ENCODE measurements around the gene GAK.

The GAK gene

DNA sequence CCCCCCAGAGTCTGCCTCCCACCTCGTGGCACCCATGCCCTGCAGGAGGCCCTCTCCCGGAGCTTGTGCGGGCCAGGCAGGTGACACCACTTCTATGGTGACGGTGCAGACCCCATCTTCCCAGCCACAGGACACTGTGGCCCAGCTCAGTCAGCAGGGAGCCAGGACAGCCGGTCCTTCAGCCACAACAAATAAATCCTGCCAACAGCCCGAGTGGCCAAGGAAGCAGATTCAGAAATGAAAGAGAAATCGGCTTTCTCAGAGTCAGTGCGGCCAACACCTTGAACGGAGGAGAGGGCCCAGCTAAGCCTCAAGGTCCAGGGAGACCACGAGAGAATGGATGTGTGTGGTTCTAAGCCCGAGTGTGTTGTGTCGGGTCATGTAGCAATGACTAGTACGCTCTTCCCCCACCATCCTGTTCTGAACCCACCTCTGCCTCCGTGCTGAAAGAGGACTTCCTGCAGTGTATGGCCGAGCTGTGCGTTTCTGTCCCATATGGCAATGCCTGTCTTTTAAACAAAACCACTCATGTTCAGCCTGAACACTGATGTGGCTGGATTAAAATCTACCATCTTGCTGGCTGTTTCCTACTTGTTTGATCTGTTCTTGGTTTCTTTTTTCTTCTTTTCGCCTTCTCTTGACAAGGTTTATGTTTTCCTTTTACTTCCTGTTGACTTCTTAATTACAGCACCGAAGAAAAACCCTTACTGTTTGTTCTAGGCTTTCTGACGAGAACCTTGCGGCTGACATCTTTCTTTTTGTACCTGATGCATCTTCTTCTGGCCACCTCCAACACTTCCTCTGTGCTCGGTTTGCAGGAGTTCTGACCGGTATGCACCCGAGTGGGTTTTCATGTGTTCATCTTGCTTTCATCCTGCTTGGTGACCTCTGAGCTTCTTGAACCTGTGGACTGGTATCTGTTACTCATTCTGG, 53.1 kb downstream of the GAK start:
- TF ChIP-seq, protein P1, sequence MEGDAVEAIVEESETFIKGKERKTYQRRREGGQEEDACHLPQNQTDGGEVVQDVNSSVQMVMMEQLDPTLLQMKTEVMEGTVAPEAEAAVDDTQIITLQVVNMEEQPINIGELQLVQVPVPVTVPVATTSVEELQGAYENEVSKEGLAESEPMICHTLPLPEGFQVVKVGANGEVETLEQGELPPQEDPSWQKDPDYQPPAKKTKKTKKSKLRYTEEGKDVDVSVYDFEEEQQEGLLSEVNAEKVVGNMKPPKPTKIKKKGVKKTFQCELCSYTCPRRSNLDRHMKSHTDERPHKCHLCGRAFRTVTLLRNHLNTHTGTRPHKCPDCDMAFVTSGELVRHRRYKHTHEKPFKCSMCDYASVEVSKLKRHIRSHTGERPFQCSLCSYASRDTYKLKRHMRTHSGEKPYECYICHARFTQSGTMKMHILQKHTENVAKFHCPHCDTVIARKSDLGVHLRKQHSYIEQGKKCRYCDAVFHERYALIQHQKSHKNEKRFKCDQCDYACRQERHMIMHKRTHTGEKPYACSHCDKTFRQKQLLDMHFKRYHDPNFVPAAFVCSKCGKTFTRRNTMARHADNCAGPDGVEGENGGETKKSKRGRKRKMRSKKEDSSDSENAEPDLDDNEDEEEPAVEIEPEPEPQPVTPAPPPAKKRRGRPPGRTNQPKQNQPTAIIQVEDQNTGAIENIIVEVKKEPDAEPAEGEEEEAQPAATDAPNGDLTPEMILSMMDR (IDR thresholded peaks at IDR 0.05) = no peak

DNA sequence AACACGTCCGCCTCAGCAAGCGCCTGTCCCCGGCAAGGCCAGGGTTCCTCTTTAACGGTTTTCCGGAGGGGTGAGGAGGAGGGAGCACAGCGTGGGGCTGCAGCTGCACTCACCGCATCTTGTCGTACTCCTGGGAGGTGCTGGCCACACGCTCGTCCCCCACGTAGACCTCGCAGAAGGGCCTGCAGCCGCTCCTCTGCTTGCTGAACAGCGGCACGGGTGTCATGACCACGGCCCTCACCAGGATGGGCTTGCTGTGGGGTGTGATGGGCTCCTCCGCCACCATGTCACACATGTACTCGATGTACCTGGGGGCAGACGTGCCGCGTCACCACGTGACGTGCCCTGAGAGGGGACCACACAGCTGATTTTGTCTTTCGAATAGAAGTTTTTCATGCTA, 54.6 kb downstream of the GAK start:
- TF ChIP-seq, protein P1 (IDR thresholded peaks at IDR 0.05) = no peak

DNA sequence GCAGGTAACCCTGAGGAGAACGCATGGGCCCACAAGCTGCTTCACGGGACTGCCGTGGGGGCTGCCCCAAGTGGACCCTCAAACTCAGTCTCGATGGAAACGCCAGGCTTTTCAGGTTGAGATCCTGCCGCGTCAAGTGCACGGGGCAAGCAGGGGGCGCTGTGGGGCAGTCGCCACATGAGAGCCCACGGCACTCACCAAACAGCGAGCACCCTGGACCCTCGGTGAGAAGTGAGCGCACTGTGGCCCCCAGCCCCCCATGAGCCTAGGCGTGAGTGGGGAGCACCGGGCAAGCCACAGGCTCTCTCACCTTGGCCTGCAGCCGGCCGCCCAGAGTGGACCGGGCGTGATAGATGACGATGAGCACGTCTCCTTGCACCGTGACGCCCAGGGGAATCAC, 55.3 kb downstream of the GAK start:
- TF ChIP-seq, protein P1 (IDR thresholded peaks at IDR 0.05) = peak; percentile 30; the same call in 1 of the 2 replicates

DNA sequence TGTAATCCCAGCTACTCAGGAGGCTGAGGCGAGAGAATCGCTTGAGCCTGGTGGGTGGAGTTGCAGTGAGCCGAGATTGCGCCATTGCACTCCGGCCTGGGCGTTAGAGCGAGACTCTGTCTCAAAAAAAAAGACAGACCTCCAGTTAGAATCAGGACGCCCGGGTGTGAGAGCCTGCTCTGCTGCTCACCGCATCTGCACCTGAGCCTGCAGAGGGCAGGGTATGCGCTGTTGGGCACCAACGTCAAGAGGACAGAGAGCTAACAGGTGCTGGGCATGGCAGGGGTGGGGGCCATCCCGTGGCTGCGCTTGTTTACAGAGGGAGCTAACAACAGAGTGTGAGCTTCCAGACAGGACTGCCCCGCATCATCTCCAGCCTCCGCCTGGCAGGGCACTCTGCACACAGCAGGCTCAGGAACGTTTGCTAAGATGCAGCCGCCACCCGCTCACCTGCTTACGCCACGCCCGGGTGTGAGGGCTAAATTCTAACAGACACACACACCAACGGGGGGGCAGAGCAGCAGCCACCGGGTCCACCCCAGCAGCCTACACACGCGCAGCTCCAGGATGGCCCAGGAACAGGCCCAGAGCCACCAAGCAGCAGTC, 56.2 kb downstream of the GAK start:
- TF ChIP-seq, protein P1 (IDR thresholded peaks at IDR 0.05) = no peak

DNA sequence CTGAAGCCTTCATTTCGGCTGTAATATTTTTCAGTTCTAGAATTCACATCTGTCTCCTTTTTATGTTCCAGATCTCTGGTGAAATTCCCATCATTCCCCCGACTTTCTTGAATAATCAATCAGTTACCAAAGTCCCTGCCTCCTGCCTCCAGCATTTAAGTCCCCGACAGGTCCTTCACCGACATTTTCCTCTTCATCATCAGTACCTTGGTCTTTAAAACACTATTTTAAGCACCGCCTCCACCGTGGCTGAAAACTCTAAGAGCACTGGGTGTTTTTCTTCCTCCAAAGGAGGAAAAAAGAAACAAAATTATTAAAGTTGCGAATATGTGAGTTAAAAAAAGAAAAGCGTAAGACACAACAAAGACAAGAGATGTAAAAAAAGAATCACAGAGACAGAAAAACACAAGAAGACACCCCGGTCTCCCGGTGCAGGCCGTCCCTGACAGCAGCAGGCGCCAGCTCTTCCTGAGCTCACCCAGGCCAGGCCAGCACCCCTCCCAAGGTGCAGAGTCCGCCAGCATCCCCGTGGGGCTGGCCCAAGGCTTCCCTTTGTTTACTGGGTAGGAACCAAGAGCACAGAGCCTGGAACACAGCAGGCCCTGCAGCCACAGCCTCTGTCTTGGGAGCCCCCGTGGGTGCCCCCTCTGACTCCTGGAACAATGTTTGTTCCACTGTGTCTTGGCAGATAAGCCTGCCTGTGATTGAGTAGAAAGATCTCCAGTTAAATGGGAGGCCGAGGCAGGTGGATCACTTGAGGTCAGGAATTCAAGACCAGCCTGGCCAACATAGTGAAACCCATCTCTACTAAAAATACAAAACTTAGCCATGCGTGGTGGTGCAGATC, 56.9 kb downstream of the GAK start:
- TF ChIP-seq, protein P1 (IDR thresholded peaks at IDR 0.05) = no peak

DNA sequence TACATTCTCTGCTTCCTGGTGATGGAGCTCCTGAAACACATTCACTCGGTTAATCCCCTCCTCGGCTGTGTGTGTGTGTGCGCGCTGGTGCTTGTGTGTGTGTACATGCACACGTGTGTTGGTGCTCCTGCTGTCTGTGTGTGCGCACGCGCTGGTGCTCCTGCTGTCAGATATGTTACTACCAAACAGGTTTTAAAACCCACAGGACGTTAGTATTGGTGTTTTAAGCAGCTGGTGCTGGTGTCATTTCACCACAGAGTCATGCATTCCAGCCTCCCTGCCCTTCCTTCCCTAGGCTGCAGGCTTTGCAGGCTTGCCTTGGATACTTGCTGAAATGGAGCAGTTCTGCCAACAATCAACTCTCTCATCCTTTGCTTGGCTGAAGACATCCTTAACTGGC, 58.1 kb downstream of the GAK start:
- TF ChIP-seq, protein P1 (IDR thresholded peaks at IDR 0.05) = no peak

DNA sequence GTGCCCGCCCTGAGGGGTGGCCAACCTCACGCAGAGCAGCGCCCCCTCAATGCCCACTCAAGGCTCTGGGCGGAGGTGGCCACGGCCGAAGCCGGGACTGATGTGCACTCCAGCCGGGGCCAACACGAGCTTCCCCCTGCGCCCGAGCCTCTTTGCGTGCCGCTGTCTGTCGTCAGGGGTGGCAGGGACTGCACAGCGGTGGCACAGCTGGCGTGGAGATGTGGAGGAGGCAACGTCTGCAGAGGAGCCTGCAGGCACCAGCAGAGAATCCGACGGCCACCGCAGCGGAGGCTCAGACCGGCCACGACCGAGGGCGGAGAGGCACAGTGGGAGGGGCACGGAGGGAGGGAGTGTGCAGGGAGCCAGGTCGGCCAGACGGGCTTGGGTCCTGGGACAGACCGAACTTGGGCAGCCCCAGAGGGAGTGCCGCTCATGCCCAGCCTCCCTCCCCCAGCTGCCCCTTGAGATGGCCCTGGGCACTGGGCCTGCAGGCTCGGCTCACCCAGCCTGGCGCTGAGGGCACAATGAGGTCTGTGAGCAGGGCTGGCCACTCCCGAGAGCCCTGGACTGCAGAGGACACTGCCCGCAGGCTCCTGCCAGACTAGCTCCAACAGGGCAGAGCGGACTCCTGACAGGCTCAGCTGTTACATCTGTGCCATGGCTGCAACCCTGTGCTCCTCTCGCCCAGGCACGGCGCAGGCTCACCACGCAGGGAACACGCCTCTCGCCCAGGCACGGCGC, 59.7 kb downstream of the GAK start:
- TF ChIP-seq, protein P1 (IDR thresholded peaks at IDR 0.05) = no peak

All from LNCAP (cell line).